ENCODE data around the gene SART3.
A peak's percentile ranks its signal among the peaks of the same experiment; 100 is the strongest.
"Not testable (repeated sequence)": the region's sequence is repeated elsewhere in the genome, so short reads cannot be mapped to it uniquely, and the experiment has no call there.

SART3 gene

DNA sequence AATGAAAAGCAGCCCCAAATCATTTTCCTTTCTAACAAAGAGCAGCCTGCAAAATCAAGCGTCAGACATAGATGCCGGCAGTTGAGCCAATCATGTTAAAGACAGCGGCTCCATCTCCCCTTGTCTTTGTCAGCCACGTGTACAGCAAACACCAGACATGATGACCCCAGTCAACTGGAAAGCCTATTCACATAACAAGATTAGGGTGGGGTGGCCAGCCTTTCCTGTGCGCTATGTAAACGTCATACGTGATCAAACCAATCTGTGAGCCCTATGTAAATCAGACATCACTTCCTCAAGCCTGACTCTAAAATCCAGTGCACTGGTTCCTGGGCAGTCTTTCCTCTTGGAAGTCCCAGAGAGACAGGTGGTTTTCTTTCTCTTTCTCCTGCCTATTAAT lies 55.8 kb downstream of the SART3 start:
- TF ChIP-seq, protein P1, sequence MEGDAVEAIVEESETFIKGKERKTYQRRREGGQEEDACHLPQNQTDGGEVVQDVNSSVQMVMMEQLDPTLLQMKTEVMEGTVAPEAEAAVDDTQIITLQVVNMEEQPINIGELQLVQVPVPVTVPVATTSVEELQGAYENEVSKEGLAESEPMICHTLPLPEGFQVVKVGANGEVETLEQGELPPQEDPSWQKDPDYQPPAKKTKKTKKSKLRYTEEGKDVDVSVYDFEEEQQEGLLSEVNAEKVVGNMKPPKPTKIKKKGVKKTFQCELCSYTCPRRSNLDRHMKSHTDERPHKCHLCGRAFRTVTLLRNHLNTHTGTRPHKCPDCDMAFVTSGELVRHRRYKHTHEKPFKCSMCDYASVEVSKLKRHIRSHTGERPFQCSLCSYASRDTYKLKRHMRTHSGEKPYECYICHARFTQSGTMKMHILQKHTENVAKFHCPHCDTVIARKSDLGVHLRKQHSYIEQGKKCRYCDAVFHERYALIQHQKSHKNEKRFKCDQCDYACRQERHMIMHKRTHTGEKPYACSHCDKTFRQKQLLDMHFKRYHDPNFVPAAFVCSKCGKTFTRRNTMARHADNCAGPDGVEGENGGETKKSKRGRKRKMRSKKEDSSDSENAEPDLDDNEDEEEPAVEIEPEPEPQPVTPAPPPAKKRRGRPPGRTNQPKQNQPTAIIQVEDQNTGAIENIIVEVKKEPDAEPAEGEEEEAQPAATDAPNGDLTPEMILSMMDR (IDR thresholded peaks at IDR 0.05; ENCODE audit: low read depth, low read length), result no peak
- no peak for DNase-seq (ENCODE audit: low read depth in 2 of 2)
- no peak overlapping the region for H3K4me3 ChIP-seq (replicated peaks in 1 of 2; ENCODE audit: low read depth in 2 of 2, low read length in 2 of 2)

GRCh38 chr12:108502922-108503321 lies 58.1 kb downstream of the SART3 start:
- H3K4me3 ChIP-seq (replicated peaks in 1 of 2; ENCODE audit: low read depth in 2 of 2, low read length in 2 of 2), result no peak overlapping the region
- TF ChIP-seq, protein P1 (IDR thresholded peaks at IDR 0.05; ENCODE audit: low read depth, low read length), result no peak
- no peak for DNase-seq (ENCODE audit: low read depth in 2 of 2)

DNA sequence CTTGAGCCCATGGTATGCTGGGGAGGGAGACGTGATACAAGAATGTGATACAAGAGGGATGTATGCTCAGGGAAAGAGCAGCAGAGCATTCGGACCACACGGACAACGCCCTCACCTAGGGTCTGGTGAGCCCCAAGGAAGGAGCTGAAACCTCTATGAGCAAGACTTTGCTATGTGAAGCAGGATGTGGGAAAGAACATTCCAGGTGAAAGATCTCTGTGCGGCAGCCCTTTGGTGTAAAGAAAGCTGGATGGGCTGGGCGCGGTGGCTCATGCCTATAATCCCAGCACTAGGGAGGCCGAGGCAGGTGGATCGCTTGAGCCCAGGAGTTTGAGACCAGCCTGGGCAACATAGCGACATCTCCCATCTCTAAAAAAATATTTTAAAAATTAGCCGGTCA lies 62.8 kb downstream of the SART3 start:
- TF ChIP-seq, protein P1 (IDR thresholded peaks at IDR 0.05; ENCODE audit: low read depth, low read length), result no peak
- H3K4me3 ChIP-seq (replicated peaks in 1 of 2; ENCODE audit: low read depth in 2 of 2, low read length in 2 of 2), result no peak overlapping the region
- DNase-seq (ENCODE audit: low read depth in 2 of 2), result no peak

- TF ChIP-seq, protein P1 (IDR thresholded peaks at IDR 0.05; ENCODE audit: low read depth, low read length), result no peak
- no peak overlapping the region for H3K4me3 ChIP-seq (replicated peaks in 1 of 2; ENCODE audit: low read depth in 2 of 2, low read length in 2 of 2)
- DNase-seq (ENCODE audit: low read depth in 2 of 2), result no peak
Measured at GRCh38 chr12:108495823-108496579, 65.0 kb downstream of the SART3 start.

- DNase-seq (ENCODE audit: low read depth in 2 of 2), result peak; percentile 17 to 46
- H3K4me3 ChIP-seq (replicated peaks in 1 of 2; ENCODE audit: low read depth in 2 of 2, low read length in 2 of 2), result no peak overlapping the region
- TF ChIP-seq, protein P1 (IDR thresholded peaks at IDR 0.05; ENCODE audit: low read depth, low read length), result peak; percentile 52
Measured at GRCh38 chr12:108495054-108495453, 65.9 kb downstream of the SART3 start.

DNA sequence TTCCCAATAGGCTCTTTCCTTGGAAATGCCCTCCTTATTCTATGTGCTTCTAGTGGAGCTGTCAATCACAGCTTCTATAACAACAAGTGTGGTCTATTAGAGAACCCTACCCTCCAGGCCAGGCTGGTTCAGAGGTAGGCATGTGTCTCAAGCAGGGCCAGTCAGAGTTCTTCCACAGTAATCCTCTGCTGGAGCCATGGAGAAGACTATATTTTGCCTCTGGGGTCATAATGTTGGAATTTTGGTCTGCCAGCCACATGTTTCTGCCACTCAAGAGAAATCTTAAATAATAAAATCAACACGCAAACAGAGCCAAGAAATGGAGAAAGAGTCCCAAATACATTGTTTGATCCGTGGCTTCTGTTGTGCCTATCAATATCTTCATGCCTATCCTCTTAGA lies 69.7 kb downstream of the SART3 start:
- no peak overlapping the region for H3K4me3 ChIP-seq (replicated peaks in 1 of 2; ENCODE audit: low read depth in 2 of 2, low read length in 2 of 2)
- TF ChIP-seq, protein P1 (IDR thresholded peaks at IDR 0.05; ENCODE audit: low read depth, low read length), result no peak
- DNase-seq (ENCODE audit: low read depth in 2 of 2), result no peak

DNA sequence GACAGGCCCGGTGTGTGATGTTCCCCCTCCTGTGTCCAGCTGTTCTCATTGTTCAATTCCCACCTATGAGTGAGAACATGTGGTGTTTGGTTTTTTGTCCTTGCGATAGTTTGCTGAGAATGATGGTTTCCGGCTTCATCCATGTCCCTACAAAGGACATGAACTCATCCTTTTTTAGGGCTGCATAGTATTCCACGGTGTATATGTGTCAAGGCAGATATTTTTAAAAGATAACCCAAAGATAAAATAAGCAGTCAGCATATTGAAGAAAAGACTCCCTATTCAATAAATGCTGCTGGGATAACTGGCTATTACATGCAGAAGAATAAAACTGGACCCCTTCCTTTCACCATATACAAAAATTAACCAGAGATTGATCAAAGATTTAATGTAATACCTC lies 73.9 kb downstream of the SART3 start:
- DNase-seq (ENCODE audit: low read depth in 2 of 2); H3K4me3 ChIP-seq (replicated peaks in 1 of 2; ENCODE audit: low read depth in 2 of 2, low read length in 2 of 2): not testable (repeated sequence)

DNA sequence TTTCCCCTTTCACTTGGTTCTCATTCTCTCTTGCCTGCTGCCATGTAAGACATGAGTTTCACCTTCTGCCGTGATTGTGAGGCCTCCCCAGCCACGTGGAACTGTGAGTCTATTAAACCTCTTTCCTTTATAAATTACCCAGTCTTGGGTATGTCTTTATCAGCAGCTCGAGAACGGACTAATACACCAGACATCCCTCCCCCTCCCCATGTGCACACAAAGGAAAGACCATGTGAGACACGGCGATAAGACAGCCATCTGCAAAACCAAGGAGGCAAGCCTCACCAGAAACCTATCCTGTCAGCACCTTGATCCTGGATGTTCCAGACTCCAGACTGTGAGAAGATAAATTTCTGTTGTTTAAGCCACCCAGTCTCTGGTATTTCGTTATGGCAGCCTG lies 75.6 kb downstream of the SART3 start:
- not testable (repeated sequence) for H3K4me3 ChIP-seq (replicated peaks in 1 of 2; ENCODE audit: low read depth in 2 of 2, low read length in 2 of 2); DNase-seq (ENCODE audit: low read depth in 2 of 2)

Data from cardiac fibroblast (primary cell).